ENCODE data around the gene SFXN5.
"Not testable (repeated sequence)": the region's sequence is repeated elsewhere in the genome, so short reads cannot be mapped to it uniquely, and the experiment has no call there.

Gene SFXN5

DNA sequence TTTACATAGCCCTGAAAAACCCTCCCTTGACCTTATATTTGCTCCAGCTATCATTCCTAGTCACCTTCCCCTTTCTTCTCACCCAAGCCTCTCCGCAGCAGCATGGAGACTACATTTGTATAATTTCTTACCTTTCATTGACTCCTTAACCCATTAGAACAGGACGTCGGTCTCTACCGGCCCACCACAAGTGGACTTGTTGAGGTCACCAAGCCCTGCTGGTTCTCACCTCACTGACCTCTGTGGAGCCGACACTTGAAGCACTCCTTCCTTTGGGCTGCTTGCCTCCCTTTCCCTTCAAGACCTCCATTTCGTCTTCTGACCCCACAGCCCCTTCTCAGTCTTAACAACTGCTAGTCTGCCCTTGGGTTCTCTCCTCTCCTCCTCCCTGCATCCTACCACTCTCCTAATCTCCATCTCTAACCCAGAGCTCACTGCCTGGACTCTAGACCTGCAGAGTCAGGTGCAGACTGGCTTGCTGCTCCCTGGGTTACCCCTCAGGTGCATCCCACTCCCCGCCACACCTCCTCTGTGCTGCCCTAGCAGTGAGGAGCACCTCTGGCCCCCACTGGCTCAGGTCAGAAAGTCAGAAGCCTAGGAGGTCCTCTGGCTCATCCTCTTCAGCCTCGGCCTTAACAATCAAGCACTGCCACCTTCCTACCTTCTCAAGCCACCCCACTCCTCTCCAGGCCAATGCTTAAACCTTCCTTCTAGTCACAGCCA is 5.3 kb upstream of the SFXN5 start:
- no peak for DNase-seq

DNA sequence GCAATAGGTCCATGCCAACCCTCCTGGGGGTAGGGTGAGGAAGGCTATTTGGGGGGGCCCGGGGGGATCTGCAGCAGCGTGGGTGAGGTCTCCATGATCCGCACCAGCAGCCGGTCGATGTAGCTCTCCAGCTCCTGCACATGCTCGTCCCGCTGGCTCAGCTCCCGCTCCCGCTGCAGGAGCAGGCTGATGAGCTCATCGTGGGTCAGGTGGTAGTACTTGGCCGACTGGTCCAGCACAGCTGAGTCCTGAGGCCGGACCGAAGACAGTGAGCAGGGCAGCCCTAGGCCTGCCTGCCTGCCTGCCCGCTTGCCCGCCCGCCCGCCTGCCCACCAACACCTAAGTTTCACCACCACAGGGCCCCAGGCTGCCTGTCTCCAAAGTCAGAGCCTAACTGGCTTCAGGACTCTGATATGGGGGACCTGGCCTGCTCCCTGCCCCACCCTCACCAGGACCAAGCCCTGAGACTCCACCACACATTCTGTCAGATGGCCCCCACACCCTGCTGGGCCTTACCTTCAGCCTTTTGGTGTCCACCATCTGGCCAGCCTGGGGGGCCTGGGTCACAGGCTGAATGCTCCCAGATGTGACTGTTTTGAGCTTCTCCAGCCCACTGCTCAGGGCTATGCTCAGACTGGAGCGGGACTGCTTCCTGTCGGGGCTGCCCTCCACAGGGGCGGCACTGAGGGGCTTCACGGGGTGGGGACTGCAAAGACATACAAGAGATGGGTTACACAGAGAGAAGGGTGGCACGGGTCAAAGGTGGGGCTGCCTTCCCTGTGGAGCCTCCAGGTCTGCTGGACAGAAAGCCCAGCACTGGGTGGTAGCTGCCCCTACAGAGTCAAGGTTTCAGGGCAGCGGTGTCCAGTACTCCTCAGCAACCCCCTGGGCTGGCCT is 4.2 kb upstream of the SFXN5 start:
- no peak for DNase-seq

DNA sequence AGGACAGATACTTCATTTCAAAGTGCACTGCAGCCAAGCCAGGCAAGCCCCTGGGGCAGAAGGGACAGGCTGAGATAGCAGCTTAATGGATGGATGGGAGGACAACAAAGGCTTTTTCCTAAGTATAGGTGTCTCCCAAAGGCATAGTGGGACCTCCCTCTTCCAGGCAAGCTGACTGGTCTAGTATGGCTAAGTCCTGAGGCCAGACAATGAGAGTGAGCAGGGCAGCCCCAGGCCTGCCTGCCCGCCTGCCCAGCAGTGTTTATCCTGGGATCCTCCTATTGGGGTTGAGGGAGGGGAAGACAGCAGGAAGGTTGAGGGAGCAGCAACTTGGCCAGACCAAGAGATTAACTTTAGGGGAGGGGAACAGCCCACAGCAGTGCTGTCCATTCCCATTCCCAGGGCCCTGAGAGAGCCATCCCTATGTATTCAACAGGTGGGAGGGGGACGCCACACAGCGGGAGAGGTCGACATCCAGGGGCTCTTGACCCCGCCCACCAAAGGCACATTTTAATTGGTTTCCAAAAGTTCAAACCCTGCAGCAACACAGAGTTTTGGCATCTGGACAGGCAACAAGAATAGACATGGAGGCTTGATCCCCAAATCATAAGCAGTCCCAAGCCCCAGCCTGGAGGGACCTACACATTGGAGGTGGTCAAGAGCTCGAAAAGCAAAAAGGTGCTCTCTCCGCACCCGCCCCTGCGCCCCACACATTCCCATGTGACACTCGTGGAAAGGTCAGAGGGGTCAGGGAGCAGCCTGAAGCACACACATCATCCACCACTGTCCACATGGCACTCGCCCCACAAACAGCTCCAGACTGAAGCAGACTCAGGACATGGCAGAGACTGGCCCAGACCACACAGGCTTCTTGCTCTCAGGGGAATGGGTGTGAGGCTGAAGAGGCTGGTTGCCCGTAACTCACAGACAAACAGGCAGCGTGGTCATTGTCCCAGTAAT is 2.9 kb upstream of the SFXN5 start:
- no peak for DNase-seq

DNA sequence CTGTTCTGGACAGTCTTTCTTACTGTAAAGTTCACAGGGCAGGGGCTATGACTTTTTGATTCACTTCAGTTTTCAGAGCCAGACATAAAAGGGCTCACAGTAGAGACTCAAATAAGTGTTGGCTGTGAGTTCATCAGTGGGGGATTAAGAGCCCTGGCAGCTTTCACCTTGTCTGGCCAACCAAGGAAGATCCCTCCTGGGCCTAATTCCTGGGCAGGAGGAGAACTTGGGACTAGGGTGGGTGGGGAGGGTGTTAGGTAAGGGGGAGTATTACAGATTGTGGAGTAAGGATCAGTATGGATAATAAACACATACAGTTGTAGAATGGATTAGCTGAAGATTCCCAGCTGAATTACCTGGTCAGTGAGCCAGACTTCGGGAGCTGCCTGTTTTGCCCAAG is 904 bp upstream of the SFXN5 start:
- DNase-seq, result no peak

DNA sequence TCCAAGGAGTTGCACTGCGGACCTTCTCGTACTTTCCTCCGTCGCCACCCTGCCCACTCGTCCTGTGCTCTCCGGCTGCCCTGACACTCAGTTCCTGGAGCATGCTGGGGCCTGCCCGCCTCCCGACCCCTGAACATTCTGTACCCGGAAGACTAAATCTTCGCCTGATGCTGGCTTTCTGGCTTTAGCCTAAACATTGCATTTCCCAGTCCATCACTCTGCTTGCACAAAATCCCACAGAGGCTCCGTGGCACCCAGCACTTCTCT is 550 bp upstream of the SFXN5 start:
- no peak for DNase-seq

DNA sequence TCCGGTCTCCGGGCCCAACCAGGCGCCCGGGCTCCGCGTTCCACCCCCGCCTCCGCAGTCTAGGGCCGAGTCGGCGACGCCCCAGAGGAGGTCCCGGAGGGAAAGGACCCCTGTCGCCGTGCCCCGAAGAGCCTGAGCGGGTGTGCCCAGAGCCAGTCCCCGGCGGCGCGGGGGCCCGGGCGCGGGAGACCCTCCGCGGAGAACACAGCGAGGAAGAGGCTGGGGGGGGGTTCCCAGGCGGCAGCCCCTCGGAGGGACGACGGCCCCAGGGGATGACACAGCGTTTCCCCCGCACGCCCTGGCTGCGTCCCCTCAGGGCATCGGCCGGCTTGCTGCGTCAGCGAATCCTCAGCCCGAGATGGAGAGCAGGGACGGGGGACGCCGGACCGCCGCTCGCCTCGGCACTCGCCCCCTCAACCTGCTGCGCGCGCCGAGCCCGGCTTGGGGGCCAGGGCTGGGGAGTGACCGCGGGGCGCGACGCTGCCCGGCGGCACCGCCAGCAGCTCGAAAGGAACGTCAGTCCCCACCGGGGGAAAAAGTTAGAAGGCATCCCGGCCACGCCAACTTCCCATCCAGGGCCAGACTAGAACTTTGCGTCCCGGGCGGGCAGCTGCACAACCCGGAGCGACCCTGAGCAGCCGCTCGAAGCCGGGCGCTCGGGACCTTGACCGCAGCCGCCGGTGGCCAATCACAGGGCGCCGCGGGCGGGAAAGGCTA is 711 bp downstream of the SFXN5 start:
- DNase-seq, result peak; percentile 86

DNA sequence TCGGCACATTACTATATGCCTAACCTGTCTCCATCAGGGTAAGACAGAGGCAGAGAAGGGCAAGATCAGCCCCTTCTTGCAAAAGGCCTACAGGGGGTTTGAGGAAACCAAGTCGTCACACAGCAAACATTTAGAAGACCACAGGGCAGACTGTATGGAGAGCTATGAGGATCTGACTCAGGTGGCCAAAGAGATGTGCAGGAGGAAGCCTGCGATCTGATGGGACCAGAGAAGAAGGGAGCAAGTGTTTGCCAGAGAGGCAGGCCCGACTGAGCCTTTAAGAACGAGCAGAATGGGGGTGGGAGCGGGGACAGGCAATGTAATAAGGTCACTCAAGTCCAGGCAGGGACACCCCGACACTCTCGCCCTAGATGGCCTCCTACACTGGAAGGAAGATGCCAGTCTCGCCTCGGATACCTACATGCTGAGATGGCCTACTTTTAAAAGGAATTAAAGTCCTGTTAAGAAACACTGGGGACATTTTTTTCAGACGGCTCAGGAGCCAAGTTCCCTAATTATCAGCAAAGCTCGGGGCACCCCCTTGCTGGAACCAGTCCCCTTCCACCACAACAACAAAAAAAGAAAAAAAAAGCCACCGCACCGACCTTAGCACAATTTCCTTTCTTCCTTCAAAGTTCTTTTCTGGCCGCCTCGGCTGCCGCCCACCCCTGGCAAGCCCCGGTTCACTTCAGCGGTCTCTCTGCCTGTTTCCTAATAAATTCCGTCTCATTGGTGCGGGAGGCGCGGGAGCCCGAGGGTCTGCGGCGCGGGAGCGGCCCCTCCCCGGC is 1.5 kb downstream of the SFXN5 start:
- no peak for DNase-seq

DNA sequence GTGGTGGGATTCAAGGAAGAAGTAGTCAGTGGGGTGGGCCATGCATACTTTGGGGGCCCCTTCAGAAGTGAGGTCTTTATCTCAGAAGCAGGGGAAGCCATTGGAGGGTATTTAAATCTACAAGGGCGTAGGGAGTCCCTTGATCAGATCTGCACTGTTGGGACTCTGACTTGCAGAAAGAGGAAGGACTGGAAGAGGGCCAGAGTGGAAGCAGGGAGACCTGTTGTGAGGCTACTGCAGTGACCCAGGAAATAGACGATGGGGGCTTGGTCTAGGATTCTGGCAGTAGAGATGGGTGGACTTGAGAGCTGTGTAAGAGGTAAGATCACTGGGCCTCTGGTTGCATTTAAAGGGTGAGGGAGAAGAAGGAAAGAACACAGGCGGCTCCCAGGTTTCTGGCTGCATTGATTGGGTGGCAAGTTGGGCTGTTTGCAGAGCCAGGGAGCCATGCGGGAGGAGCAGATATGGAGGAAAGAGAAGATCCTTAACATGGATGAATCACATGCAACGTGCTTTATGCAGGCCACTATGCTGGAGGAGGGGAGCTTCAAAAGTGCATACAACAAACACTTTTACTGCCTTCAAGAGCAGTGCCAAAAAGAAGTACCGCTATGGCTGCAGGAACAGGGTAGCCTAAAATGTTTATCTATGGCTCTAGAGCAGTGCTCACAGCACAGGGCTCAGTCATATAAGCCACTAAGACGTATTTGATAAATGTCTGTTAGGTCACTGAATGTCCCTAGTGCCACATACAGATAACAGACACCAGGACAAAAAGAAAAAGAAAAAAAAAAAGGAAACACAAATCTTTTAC is 2.3 kb downstream of the SFXN5 start:
- DNase-seq, result no peak

DNA sequence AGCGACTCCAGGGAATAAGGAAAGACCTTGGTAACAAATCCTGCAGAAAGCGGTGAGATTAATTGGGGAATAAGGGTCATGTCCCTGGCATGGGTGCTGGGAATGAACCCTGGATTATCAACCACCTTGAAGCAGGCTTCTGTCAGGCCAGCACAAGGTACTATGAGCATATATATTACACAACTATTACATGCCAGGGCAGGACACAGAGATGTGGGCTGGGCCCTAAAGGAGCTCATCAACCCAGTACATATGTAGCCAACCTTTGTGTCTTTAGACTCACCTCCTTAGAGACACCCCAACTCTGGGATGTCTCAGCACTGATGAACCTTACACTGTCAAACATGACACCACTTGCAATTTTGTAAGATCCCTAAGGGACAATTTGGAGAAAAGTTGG is 3.4 kb downstream of the SFXN5 start:
- DNase-seq, result no peak

DNA sequence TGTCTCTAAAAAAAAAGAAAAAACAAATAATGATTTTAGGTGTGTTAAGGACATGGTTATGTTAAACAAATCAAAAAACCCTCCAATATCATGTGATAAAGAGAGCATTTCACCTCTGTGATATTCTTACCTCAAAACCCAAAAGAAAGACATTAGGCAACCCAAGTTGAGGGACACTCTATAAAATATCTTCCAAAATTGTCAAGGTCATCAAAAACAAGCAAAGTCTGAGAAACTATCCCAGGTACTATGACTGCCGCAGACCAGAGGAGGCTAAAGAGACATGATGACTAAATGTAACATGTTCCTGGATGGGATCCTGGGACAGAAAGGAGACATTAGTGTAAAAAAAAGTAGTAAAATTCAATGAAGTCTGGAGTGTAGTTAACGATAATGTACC is 4.5 kb downstream of the SFXN5 start:
- no peak for DNase-seq

DNA sequence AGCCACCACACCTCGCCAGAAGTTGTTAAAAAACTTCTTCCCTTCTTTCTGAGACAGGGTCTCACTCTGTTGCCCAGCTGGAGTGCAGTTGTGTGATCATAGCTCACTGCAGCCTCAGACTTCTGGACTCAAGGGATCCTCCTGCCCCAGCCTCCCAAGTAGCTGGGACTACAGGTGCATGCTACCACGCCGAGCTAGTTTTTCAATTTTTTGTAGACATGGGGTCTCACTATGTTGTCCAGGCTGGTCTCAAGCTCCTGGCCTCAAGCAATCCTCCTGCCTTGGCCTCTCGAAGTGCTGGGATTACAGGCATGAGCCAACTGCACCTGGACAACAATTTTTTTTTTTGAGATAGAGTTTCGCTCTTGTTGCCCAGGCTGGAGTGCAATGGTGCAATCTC is 6.4 kb downstream of the SFXN5 start:
- DNase-seq, result not testable (repeated sequence)

DNA sequence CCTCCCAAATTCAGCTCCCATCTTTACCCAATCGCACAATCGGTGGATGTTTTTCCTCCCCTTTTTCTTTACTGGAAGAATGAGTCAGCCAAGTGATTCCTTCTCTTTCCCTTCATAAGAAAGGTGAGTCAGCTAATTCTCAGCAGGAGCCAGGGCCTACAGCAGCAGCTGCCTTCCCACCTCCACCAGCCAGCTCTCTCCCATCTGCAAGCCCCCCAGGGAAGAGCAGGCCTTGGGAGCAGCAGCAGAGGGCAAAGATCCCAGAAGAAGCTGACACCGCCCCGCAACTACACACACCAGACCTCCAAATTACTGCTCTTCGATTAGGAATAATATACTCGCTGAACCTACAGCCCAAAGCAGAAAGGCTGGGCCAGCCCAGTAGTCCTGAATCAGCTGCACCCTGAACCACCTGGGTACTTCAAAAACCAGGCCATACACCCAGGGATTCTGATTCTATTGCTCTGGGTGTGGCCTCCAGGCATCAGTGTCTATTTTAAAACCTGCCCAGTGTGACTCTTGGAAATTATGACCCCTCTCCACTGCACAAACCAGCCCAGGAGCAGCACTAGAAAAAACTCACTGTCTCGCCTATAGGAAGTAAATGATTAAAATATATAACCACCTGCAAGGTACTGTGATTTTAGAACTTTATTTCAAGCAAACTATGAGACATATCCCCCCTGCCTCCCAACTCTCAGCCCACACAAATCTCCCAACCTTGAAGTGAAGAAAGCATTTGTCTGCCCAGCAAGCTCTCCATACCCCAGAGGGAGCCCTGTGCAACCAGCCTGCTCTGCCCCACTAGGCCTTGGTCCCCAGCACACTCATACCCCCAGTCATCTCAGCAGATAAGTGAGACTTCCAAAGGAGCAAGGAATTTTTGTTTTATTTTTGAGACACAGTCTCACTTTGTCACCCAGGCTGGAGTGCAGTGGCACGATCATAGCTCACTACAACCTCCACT is 7.3 kb downstream of the SFXN5 start:
- no peak for DNase-seq

DNA sequence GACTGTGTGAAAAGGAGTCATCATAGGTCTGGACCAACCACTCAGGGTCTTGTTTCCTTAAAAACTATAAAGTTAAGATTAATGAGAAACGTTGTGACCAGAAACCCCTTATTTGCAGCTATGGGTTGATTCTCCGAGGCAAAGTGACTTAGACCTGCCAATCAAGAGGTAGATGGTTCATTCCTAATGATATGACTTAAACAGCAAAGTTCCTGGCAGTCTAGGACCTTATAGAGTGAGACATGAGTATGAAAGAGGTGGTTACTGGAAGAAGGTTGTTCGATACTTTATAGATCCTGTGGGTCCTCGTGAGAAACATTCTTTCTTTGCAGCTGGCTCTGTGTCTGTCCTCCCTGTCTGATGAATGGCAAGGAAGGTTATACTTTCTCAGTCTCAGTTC is 8.0 kb downstream of the SFXN5 start:
- DNase-seq, result no peak

DNA sequence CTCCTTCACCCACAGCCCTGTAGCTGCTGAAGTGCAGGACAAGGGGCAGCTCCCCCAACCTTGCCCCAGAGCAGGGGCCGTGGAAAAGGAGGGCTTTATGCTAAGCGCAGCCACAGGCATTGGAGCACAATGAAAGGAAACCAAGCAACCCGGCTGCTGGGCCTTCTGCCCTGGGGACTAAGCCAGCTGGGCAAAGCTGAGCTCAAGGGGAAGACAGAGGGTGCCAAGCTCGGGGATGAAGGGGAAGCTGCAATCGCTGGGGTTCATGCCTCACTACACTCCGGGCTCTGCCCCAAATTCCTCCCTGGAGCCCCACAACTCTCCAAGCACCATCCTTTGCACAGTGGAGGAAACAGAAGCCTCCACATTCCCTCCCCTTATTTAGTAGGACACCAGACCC is 12.4 kb downstream of the SFXN5 start:
- no peak for DNase-seq

DNA sequence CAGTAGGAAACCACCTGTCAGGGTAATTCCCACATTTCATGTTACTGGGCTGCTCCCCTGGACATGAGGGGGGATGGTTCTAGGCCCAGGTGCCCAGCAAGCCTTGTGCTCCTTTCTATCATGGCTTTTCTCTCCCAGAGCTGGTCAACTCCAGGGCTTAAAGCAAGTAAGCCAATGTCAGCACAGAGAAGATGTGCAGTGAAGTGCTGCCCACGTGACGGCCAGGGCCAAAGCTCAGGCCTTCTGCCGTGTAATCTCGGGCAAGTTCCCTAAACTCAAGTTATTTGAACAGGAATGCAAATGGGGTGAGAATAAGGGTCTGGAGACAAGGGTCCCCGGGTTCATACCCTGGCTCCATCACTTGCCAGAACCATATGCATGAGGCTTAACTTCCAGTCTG is 16.5 kb downstream of the SFXN5 start:
- DNase-seq, result no peak

DNA sequence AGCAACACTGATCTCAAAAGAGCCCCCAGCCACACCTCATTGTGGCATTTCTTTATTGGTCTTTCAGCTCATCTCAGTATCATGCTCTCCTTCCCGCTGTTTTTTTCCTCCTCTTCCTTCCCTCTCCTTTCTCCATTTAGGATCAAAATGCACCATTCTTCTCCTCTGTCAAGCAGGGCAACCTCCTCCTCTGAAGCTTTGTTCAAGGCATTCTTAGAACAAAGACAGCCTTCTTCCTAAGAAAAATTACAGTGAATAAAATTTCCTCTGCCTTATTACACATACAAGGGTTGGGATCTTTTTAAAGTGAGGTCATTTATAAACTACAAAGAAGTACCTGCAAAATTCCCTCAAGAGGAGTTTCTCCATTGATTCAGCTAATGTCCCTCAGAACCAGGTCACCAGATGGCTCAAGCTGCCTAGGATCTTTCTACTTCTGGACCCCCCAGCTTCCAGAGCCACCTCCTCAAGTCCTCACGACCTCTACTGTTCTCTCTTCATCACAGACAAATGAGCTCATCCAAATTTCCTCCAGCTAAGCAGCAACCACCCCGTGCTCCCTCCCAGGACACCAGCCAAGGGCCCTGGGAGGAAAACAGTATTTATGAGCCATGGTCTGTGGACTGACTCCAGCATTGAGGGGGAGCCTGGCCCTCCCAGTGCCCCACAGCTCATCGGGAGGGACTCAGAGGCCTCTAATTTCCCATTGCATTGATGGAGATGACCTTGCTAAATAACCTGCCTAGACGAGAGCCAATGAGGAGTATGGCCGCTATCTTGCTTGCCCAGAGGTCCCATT is 18.0 kb downstream of the SFXN5 start:
- DNase-seq, result no peak

DNA sequence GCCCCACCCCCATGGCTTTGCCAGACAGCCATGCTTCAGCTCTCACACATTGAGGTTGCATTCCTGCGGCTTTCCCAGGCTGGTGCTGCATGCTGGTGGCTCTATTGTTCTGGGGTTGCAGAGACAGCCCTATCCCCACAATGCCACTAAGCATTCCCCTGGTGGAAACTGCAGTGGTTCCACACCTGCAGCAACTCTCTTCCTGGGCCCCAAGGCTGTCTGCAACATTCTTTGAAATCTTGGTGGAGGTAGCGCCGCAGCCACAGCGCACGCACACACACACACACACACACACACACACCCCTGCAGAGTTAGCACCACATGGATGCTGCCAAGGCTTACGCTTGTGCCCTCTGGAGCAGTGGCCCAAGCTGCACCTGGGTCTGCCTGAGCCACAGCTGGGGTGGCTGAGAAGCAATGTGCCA is 21.4 kb downstream of the SFXN5 start:
- no peak for DNase-seq

DNA sequence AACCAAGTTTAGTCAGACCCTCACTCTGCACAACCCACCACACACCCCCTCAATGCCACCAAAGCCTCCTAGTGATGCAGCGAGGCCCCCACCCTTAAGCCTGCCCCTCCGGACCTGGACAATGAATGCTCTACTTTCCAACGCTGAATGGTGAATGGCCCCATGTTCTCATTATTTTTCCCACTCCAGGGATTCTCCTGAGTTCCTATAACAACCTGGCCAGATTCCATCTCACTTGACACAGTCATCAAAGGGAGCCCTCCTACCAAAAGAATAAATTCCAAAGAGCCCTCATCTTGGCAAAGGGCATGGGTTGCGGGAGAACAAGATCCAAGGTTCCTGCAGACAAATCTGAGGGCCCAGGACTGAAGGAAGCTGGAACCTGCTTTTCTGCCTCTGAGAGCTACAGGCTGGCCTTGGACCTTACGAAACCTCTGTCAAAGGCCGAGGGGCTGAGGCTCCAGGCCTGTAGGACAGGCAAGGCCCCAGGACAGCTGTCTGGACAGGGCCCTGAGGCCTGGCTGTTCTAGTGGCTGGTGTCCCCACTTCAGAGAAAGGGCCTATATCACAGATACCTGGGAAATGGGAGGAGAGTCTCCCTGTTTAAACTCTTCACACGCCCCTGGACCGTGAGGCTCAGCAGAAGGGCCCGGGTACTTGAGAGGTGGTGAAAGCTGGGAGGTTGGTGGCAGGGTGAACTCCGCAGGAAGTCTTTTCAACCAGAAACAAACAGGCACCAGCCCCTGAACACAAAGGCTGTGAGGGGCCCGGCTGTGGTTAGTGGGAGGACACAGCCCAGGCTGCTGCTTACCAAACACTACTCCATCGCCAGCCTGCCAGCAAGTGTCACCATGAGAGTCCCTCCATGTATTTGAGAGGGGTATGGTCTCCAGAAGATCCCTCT is 27.3 kb downstream of the SFXN5 start:
- no peak for DNase-seq
